ENCODE results near the gene FRMPD4. TPM values are rescaled to one million over a fixed set of nuclear protein-coding genes. Genes with fewer than 3 reads are reported as not detected.
A peak's percentile ranks its signal among the peaks of the same experiment; 100 is the strongest.

FRMPD4 gene
- total RNA-seq, 1 experiment from 2014 or later = not detected

DNA sequence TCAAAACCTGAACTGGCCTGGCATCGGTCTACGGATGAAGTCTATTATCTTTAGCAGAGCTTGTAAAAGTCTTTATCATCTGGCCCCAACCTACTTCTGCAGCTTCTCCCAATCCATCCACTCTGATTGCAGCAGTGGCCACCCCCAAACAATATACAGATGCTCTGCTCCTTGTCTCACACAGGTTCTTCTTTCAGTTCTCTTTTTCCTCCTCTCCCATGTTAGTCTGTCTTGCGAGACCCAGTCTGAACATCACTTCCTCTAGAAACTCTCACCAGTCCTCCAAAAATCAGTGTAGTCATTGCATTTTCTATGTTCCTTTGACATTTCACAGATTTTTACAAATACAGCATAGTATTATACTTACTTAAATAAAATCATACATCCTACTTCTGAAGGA lies 163.0 kb downstream of the FRMPD4 start:
- DNase-seq (ENCODE audit: low spot score) = no peak

DNA sequence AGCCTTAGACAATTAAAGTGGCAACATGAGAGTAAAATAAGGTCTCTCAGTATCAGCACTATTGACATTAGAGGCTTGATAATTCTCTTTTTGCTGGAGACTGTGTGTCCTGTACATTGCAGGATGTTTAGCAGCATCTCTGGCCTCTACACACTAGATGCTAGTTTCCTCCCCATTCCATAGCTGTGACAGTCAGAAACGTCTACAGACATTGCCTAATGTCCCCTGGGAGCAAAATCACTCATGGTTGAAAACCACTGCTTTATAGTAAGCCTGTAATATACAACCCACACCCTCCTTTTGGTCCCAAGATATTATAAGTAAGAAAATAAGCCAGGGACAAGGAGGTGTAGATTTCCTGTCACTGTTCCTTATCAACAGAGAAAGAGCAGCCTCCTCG lies 166.0 kb downstream of the FRMPD4 start:
- no peak for DNase-seq (ENCODE audit: low spot score)

DNA sequence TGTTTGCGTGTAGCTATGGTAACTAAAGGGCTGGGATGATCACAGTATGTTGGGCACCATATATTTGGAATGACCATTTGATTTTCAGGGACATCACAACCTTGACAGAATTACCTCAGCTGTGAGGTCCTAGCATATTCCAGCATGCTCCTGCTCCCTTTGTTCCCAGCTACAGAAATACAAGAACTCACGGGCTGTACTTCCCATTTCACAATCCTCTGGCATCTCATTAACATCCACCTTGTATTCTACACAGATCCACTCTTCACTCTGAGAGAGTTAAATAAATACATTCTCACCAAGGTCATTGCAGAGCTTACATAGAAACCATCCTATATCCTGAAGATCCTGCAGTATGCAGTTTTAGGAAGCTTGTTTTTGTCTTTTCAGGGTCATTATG lies 169.7 kb downstream of the FRMPD4 start:
- no peak for DNase-seq (ENCODE audit: low spot score)

DNA sequence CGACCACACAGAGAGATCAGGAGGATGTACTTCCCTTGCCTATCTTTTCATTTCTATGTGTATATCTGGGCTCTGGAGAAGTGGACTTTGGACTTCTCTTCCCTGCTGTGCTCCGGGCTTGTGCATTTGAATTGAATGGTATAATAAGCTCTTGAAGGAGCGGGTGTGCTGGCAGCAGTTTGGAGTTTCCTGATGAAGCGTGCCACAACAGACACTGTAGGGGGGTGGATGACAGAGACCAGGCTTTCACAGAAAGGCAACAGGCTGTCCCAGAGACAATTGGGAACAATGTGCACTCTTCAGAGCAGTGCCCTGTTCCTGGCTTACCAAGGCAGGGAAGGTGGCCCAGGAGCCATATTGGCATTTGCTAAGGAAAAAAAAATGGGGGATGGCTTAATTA lies 170.1 kb downstream of the FRMPD4 start:
- no peak for DNase-seq (ENCODE audit: low spot score)

- no peak for DNase-seq (ENCODE audit: low spot score)
Measured at GRCh38 chrX:12309040-12309743, 170.9 kb downstream of the FRMPD4 start.

DNA sequence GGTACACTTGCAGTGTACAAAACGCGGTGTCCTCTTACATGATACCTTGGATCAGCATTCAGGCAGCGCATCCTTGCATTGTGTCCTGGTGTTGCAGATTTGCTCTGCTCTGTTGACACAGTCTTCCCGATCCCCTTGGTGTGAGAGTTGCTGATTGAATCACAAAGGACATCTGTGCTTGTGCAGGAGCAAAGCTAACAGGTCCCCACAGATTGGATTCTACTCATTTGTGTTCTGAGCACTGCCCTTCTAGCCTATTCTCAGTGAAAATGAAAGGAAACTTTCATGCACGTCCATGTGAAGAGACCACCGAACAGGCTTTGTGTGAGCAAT lies 171.4 kb downstream of the FRMPD4 start:
- DNase-seq (ENCODE audit: low spot score) = no peak

- no peak for DNase-seq (ENCODE audit: low spot score)
Measured at GRCh38 chrX:12314651-12315050, 176.4 kb downstream of the FRMPD4 start.

DNA sequence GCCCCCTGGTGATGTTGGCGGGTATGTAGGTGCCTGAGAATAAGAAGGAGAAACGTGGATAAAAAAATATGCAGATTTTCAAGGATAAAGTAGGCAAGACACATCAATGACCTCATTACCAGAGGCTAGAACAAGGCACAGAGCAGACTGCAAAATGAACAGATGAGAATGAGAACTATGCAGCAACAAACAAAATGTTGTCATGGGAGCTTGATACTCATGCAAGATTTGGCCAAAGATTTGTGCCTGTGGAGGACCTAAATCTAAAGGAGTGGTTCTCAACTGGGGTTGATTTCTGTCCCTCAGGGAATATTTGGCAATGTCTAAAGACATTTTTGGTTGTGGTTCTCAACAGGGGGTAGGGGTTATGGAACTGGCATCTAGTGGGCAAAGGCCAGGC lies 177.3 kb downstream of the FRMPD4 start:
- no peak for DNase-seq (ENCODE audit: low spot score)

- no peak for DNase-seq (ENCODE audit: low spot score)
Measured at GRCh38 chrX:12319003-12319519, 180.8 kb downstream of the FRMPD4 start.

GRCh38 chrX:12319992-12320391 lies 181.7 kb downstream of the FRMPD4 start:
- no peak for DNase-seq (ENCODE audit: low spot score)

- no peak for DNase-seq (ENCODE audit: low spot score)
Measured at GRCh38 chrX:12322031-12322430, 183.8 kb downstream of the FRMPD4 start.

GRCh38 chrX:12325171-12325570 lies 186.9 kb downstream of the FRMPD4 start:
- no peak for DNase-seq (ENCODE audit: low spot score)

- no peak for DNase-seq (ENCODE audit: low spot score)
Measured at GRCh38 chrX:12327836-12328235, 189.6 kb downstream of the FRMPD4 start.

DNA sequence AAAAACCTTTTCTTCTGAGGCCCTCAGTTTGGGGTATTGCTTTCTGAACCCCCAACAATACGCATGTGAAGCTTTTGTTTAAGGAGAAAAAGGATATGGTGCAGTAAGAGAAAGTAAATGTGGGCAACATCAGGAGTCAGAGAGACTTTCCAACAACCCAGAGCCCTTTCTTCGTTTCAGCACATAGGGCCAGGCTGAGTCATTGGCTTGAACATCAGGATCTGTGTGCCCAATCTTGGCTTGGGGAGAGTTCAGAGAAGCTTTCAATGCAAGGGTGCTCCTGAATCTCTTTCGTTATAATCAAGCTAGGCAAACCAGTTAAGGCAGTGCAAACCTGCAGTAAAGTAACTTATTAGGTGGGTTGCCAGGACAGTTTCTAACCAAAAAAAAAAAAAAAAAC lies 191.2 kb downstream of the FRMPD4 start:
- no peak for DNase-seq (ENCODE audit: low spot score)

DNA sequence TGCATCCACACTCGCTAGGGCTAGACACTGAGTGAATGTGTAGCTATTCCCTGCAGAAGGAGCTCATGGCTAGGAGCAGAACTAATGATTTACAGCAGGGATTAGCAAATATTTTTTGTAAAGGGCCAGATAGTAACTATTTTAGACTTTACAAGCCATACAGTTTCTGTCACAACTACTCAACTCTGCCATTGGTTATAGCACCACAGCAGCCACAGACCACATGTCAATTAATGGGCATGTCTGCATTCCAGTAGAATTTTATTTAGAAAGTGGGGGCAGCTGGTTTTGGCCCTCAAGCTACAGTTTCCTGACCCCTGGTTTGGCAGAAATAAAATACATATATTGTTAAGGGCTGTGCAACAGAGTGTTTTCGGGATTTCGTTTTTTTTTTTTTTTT lies 192.6 kb downstream of the FRMPD4 start:
- no peak for DNase-seq (ENCODE audit: low spot score)

DNA sequence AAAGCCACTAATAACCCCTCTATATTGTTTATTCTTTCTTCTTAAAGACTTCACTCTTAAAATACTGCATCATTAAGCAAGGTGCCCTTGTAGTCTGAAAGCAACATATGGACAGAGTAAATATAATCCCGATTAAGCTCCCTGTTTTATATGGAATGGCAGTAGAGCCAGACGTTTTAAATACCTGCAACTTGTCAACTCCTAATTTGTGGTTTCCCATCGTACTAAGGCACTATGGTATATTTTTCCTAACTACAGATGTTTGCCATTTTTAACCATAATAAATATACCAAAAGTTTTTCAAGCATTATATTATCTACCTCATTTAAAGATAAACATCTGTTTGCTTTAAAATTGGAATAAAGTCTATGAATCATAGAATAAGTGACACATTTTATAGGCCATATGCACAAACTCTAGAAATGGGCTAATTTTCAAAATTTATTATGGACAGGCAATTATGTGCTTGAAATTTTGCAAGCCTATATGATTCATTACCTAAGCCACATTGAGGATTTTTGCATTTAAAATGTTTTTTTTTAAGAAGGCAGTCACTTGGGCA lies 194.6 kb downstream of the FRMPD4 start:
- no peak for DNase-seq (ENCODE audit: low spot score)

GRCh38 chrX:12339921-12340320 lies 201.6 kb downstream of the FRMPD4 start:
- no peak for DNase-seq (ENCODE audit: low spot score)

GRCh38 chrX:12344954-12345353 lies 206.7 kb downstream of the FRMPD4 start:
- DNase-seq (ENCODE audit: low spot score) = no peak

DNA sequence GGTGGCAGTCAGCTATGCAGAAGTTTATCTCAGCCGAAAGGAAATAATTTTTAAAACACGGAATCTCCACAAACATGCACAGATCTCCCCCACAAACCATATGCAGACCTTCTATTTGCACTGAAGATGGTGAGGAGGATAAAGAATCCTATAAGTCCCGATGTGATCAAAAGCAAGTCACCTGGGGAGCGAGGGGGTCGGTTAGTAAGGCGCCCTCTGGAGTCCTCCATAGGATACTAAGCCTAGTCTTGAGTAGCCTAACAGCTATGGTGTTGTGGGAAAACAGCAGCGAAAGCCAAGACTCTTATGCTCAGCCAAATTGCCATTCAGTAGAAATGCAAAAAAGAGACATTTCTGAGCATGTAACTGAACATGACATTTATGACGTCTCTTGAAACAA lies 210.9 kb downstream of the FRMPD4 start:
- DNase-seq (ENCODE audit: low spot score) = peak; percentile 3

GRCh38 chrX:12352922-12353321 lies 214.6 kb downstream of the FRMPD4 start:
- DNase-seq (ENCODE audit: low spot score) = no peak

DNA sequence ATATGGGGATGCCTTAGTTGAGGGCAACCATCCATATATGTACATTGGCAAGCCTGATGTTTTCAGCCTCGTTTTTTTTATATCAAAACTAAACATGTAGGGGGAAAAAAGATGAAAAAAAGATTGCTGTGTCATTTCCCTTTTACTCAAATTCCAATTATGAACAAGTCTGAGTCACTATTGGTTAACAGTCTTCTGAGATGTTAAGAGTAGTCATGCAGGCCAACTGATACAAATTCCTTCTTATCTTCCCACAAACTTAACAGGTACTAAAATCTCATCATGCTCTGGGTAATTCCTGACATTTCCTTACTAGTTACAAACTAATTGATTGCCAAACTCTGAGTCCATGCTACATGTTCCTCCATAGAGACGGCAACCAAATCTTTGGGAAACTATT lies 222.1 kb downstream of the FRMPD4 start:
- no peak for DNase-seq (ENCODE audit: low spot score)

DNA sequence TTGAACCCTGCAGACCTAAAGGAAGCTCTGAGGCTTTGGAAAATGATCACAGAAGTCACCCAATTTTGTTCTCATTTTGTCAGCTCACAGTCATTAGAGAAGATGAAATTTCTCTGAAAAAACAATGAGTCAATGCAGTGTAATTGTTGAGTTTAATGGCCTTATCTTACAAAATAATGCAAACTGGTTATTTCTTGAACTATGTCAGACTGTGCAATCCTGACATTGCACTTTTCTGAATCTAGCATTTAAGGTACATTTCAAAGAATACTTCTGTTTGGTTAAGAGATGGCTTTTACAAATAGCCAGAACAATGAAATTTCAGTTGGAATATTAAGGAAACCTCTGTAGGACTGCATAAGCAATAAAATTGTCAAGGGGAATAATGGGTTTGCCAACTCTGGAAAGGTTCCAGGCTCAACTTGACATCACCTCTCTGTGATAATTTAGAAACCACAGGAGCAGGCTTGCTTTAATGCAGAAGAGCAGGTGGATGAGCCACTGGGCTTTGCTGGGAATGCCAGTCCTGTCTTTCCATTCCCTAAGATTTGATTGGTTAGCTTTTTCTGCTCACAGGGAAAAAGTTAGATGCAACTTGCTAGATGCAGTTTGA lies 222.8 kb downstream of the FRMPD4 start:
- no peak for DNase-seq (ENCODE audit: low spot score)

GRCh38 chrX:12363216-12363615 lies 224.9 kb downstream of the FRMPD4 start:
- DNase-seq (ENCODE audit: low spot score) = no peak

Data from HT-29 (cell line).